Measurements from ENCODE around the gene CCT5.
"Not testable (repeated sequence)": the region's sequence is repeated elsewhere in the genome, so short reads cannot be mapped to it uniquely, and the experiment has no call there.

Gene CCT5

DNA sequence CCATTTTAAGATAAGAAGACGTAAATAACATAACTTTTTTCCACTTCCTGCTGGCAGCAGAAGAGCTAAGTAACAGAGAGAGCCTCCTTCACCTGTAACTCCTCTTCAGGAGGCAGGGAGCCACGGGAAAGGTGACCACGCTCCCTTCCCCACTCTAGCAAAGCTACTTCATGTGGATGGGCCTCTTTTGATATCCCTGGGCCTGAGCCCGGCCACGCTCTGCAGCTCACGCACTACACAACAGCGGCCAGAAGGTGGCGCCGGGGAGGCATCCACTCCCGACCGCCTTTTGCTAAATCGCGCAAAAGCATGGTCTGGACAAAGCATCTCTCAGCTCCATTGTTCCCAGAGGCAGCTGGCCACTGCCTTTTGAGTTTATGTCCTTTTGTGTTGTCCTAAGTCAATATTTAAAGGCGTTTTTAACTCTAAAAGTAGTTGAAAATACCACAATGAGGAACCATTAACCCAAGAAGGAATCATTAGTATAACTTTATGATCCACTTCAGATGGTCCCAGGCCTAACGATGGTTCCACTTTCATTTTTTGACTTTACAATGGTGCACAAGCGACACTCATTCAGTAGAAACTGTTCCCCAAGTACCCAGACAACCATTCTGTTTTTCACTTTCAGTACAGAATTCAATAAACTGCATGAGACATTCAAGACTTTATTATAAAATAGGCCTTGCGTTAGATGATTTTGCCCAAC lies 34.0 kb downstream of the CCT5 start:
- H3K79me2 ChIP-seq (ENCODE audit: insufficient read depth, low read length), result no peaks in the 10 kb centered on the region
- DNase-seq (peak; percentile 64), ATAC-seq (ENCODE audit: insufficient read depth, low read depth) (peak; percentile 85)
- no peak overlapping the region for H3K4me2 ChIP-seq (ENCODE audit: insufficient read depth, low read length)
- no peak overlapping the region for H2AFZ ChIP-seq (ENCODE audit: low read depth, low read length)
- no peak overlapping the region for H3K4me3 ChIP-seq (ENCODE audit: low read depth in 1 of 2, low read length in 2 of 2)
- no peak overlapping the region for H3K9ac ChIP-seq (ENCODE audit: low read depth, low read length)
- H3K36me3 ChIP-seq (ENCODE audit: insufficient read depth, low read length), result no peaks in the 10 kb centered on the region
- H3K27me3 ChIP-seq (ENCODE audit: insufficient read depth, low read length, poor library complexity), result peaks cover 1% of the 10 kb centered on the region
- H4K20me1 ChIP-seq (ENCODE audit: insufficient read depth, low read length), result no peaks in the 10 kb centered on the region
- H3K4me1 ChIP-seq (ENCODE audit: insufficient read depth, low read length), result peaks cover 8% of the 10 kb centered on the region
- H3K9me3 ChIP-seq (ENCODE audit: insufficient read depth, low read length, severe bottlenecking), result no peaks in the 10 kb centered on the region
- TF ChIP-seq, protein P1, sequence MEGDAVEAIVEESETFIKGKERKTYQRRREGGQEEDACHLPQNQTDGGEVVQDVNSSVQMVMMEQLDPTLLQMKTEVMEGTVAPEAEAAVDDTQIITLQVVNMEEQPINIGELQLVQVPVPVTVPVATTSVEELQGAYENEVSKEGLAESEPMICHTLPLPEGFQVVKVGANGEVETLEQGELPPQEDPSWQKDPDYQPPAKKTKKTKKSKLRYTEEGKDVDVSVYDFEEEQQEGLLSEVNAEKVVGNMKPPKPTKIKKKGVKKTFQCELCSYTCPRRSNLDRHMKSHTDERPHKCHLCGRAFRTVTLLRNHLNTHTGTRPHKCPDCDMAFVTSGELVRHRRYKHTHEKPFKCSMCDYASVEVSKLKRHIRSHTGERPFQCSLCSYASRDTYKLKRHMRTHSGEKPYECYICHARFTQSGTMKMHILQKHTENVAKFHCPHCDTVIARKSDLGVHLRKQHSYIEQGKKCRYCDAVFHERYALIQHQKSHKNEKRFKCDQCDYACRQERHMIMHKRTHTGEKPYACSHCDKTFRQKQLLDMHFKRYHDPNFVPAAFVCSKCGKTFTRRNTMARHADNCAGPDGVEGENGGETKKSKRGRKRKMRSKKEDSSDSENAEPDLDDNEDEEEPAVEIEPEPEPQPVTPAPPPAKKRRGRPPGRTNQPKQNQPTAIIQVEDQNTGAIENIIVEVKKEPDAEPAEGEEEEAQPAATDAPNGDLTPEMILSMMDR (IDR thresholded peaks at IDR 0.05; ENCODE audit: borderline replicate concordance, extremely low read depth, low read length, poor library complexity, severe bottlenecking), result peak; percentile 79
- TF ChIP-seq EZH2 (IDR thresholded peaks at IDR 0.05; ENCODE audit: borderline replicate concordance, low read depth, low read length, severe bottlenecking), result no peak
- H3K27ac ChIP-seq (ENCODE audit: low read length), result no peak overlapping the region

DNA sequence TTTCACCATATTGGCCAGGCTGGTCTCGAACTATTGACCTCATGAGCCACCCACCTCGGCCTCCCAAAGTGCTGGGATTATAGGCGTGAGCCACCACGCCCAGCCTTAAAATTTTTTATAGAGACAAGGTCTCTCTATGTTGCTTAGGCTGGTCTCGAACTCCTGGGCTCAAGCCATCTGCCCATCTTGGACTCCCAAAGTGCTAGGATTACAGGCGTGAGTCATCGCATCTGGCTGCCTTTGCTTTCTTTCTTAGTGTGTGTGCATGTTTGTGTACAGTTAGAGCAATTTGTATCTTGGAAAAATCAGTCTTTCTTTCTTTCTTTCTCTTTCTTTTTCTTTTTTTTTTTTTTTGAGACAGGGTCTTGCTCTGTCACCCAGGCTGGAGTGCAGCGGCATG lies 35.3 kb downstream of the CCT5 start:
- H3K4me2 ChIP-seq (ENCODE audit: insufficient read depth, low read length); H3K79me2 ChIP-seq (ENCODE audit: insufficient read depth, low read length); H2AFZ ChIP-seq (ENCODE audit: low read depth, low read length); H3K4me1 ChIP-seq (ENCODE audit: insufficient read depth, low read length); H3K9me3 ChIP-seq (ENCODE audit: insufficient read depth, low read length, severe bottlenecking); H3K36me3 ChIP-seq (ENCODE audit: insufficient read depth, low read length); H3K4me3 ChIP-seq (ENCODE audit: low read depth in 1 of 2, low read length in 2 of 2); H4K20me1 ChIP-seq (ENCODE audit: insufficient read depth, low read length); H3K9ac ChIP-seq (ENCODE audit: low read depth, low read length); H3K27me3 ChIP-seq (ENCODE audit: insufficient read depth, low read length, poor library complexity); ATAC-seq (ENCODE audit: insufficient read depth, low read depth); H3K27ac ChIP-seq (ENCODE audit: low read length); DNase-seq: not testable (repeated sequence)

DNA sequence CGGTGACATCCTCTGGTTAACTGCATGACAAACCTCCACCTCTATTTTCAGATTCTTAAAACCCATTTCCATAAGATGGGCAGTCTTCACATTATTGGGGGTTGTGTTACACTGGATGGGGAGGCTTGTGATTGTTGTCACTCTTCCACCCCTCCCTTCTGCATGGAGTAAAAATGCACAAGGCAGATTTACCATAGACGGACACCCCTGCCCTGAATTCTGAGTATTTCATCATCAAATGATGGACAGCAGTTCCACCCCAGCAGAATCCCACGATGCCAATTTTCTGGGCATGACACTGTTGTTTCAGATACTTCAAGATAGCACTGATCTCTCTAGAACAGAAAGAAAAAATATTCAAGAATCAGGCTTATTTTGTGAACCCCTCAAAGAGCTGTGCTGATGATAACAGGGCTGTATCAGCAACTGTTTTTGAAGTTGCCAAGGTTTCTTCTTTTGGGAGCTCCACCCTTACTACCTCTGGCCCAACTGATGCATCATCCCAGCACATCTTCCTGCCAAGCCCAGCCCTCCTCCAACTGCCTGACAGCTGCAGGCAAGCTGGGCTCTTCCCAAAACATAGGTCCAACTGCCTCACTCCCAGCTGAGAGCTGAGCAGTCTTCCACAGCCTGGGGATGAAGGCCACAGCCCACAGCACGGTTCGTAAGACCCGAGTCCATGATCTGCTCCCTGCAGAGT lies 36.2 kb downstream of the CCT5 start:
- no peaks in the 10 kb centered on the region for H3K27me3 ChIP-seq (ENCODE audit: insufficient read depth, low read length, poor library complexity)
- no peaks in the 10 kb centered on the region for H4K20me1 ChIP-seq (ENCODE audit: insufficient read depth, low read length)
- H3K9ac ChIP-seq (ENCODE audit: low read depth, low read length), result no peak overlapping the region
- ATAC-seq (ENCODE audit: insufficient read depth, low read depth) (no peak), DNase-seq (no peak)
- no peak overlapping the region for H3K4me3 ChIP-seq (ENCODE audit: low read depth in 1 of 2, low read length in 2 of 2)
- H3K36me3 ChIP-seq (ENCODE audit: insufficient read depth, low read length), result no peaks in the 10 kb centered on the region
- TF ChIP-seq, protein P1 (IDR thresholded peaks at IDR 0.05; ENCODE audit: borderline replicate concordance, extremely low read depth, low read length, poor library complexity, severe bottlenecking), result no peak
- no peak overlapping the region for H2AFZ ChIP-seq (ENCODE audit: low read depth, low read length)
- H3K9me3 ChIP-seq (ENCODE audit: insufficient read depth, low read length, severe bottlenecking), result no peaks in the 10 kb centered on the region
- peaks cover 8% of the 10 kb centered on the region for H3K4me1 ChIP-seq (ENCODE audit: insufficient read depth, low read length)
- no peak overlapping the region for H3K27ac ChIP-seq (ENCODE audit: low read length)
- H3K79me2 ChIP-seq (ENCODE audit: insufficient read depth, low read length), result no peaks in the 10 kb centered on the region
- H3K4me2 ChIP-seq (ENCODE audit: insufficient read depth, low read length), result no peak overlapping the region

DNA sequence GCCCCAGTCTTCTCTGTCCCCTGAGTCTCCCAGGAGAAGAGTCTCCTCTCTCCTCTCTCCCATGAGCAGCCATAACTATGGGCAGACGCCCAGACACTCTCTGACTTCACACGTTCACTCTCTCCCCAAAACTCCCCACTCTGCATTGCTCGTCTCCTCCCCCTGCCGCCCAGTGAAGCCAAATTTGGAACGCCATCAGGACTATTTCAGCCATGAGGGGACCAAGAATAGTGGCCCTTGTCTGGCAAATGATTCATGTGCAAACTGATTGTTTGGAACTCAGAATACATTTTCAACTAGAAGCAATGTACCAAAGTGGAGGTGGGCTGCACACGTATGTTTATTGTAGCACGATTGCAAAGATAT lies 36.8 kb downstream of the CCT5 start:
- Histone ChIP-seq H4K20me1 (ENCODE audit: insufficient read depth, low read length) (no peaks in the 10 kb centered on the region), H3K36me3 (ENCODE audit: insufficient read depth, low read length) (no peaks in the 10 kb centered on the region), H3K4me1 (ENCODE audit: insufficient read depth, low read length) (peaks cover 8% of the 10 kb centered on the region), H3K27me3 (ENCODE audit: insufficient read depth, low read length, poor library complexity) (no peaks in the 10 kb centered on the region), H3K9ac (ENCODE audit: low read depth, low read length) (no peak overlapping the region), H2AFZ (ENCODE audit: low read depth, low read length) (no peak overlapping the region), H3K27ac (ENCODE audit: low read length) (no peak overlapping the region), H3K9me3 (ENCODE audit: insufficient read depth, low read length, severe bottlenecking) (no peaks in the 10 kb centered on the region), H3K79me2 (ENCODE audit: insufficient read depth, low read length) (no peaks in the 10 kb centered on the region), H3K4me2 (ENCODE audit: insufficient read depth, low read length) (no peak overlapping the region), H3K4me3 (ENCODE audit: low read depth in 1 of 2, low read length in 2 of 2) (no peak overlapping the region)
- DNase-seq, result no peak
- TF ChIP-seq EZH2 (IDR thresholded peaks at IDR 0.05; ENCODE audit: borderline replicate concordance, low read depth, low read length, severe bottlenecking), result no peak
- TF ChIP-seq, protein P1 (IDR thresholded peaks at IDR 0.05; ENCODE audit: borderline replicate concordance, extremely low read depth, low read length, poor library complexity, severe bottlenecking), result no peak
- ATAC-seq (ENCODE audit: insufficient read depth, low read depth), result no peak

All from DND-41 (cell line).